Measurements from ENCODE around the gene IPO11. TPM values are rescaled to one million over a fixed set of nuclear protein-coding genes. Genes with fewer than 3 reads are reported as not detected.
"Not testable (repeated sequence)": the region's sequence is repeated elsewhere in the genome, so short reads cannot be mapped to it uniquely, and the experiment has no call there.

Gene IPO11
- total RNA-seq, 1 donor from 2014 or later = 96.0 TPM

GRCh38 chr5:62623271-62623670 lies 210.7 kb downstream of the IPO11 start:
- no peak for DNase-seq (ENCODE audit: low spot score)
- Mint-ChIP-seq H3K36me3 (ENCODE audit: low read depth, unreplicated experiment) (peaks cover 8% of the 10 kb centered on the region), H3K27me3 (ENCODE audit: unreplicated experiment) (no peaks in the 10 kb centered on the region), H3K4me1 (ENCODE audit: unreplicated experiment) (peaks cover 8% of the 10 kb centered on the region), H3K4me3 (ENCODE audit: unreplicated experiment) (no peak overlapping the region), H3K27ac (ENCODE audit: unreplicated experiment) (no peak overlapping the region), H3K9me3 (ENCODE audit: unreplicated experiment) (no peaks in the 10 kb centered on the region)
- TF ChIP-seq CTCF (IDR thresholded peaks at IDR 0.05; ENCODE audit: unreplicated experiment) = no peak

GRCh38 chr5:62624436-62624835 lies 211.9 kb downstream of the IPO11 start:
- H3K9me3 Mint-ChIP-seq (ENCODE audit: unreplicated experiment); H3K4me1 Mint-ChIP-seq (ENCODE audit: unreplicated experiment); H3K27ac Mint-ChIP-seq (ENCODE audit: unreplicated experiment); DNase-seq (ENCODE audit: low spot score); H3K27me3 Mint-ChIP-seq (ENCODE audit: unreplicated experiment); H3K36me3 Mint-ChIP-seq (ENCODE audit: low read depth, unreplicated experiment); H3K4me3 Mint-ChIP-seq (ENCODE audit: unreplicated experiment): not testable (repeated sequence)

- Mint-ChIP-seq H3K27ac (ENCODE audit: unreplicated experiment) (no peak overlapping the region), H3K4me1 (ENCODE audit: unreplicated experiment) (no peaks in the 10 kb centered on the region), H3K27me3 (ENCODE audit: unreplicated experiment) (peaks cover 2% of the 10 kb centered on the region), H3K9me3 (ENCODE audit: unreplicated experiment) (no peaks in the 10 kb centered on the region), H3K4me3 (ENCODE audit: unreplicated experiment) (peak overlapping the region; percentile 33), H3K36me3 (ENCODE audit: low read depth, unreplicated experiment) (peaks cover 6% of the 10 kb centered on the region)
- no peak for TF ChIP-seq CTCF (IDR thresholded peaks at IDR 0.05; ENCODE audit: unreplicated experiment)
- no peak for DNase-seq (ENCODE audit: low spot score)
These were observed 214.0 kb downstream of the IPO11 start for GRCh38 chr5:62626534-62626933.

- peaks cover 2% of the 10 kb centered on the region for H3K27me3 Mint-ChIP-seq (ENCODE audit: unreplicated experiment)
- peaks cover 6% of the 10 kb centered on the region for H3K36me3 Mint-ChIP-seq (ENCODE audit: low read depth, unreplicated experiment)
These were observed 214.6 kb downstream of the IPO11 start for GRCh38 chr5:62627121-62627520.

GRCh38 chr5:62627901-62628300 lies 215.3 kb downstream of the IPO11 start:
- Mint-ChIP-seq H3K27ac (ENCODE audit: unreplicated experiment) (no peak overlapping the region), H3K27me3 (ENCODE audit: unreplicated experiment) (peaks cover 2% of the 10 kb centered on the region)
- no peak for TF ChIP-seq CTCF (IDR thresholded peaks at IDR 0.05; ENCODE audit: unreplicated experiment)

More at GRCh38 chr5:62627121-62627520, 214.6 kb downstream of the IPO11 start:
- H3K4me3 Mint-ChIP-seq (ENCODE audit: unreplicated experiment) = no peak overlapping the region
- no peak overlapping the region for H3K27ac Mint-ChIP-seq (ENCODE audit: unreplicated experiment)
- no peaks in the 10 kb centered on the region for H3K9me3 Mint-ChIP-seq (ENCODE audit: unreplicated experiment)
- no peak for DNase-seq (ENCODE audit: low spot score)
- no peaks in the 10 kb centered on the region for H3K4me1 Mint-ChIP-seq (ENCODE audit: unreplicated experiment)
- no peak for TF ChIP-seq CTCF (IDR thresholded peaks at IDR 0.05; ENCODE audit: unreplicated experiment)

More at GRCh38 chr5:62627901-62628300, 215.3 kb downstream of the IPO11 start:
- Mint-ChIP-seq H3K4me1 (ENCODE audit: unreplicated experiment) (peaks cover 3% of the 10 kb centered on the region), H3K4me3 (ENCODE audit: unreplicated experiment) (no peak overlapping the region), H3K9me3 (ENCODE audit: unreplicated experiment) (no peaks in the 10 kb centered on the region), H3K36me3 (ENCODE audit: low read depth, unreplicated experiment) (peaks cover 6% of the 10 kb centered on the region)
- no peak for DNase-seq (ENCODE audit: low spot score)

Data from endothelial cell (in vitro differentiated cells).